ENCODE data around the gene NOS1. TPM values are rescaled to one million over a fixed set of nuclear protein-coding genes. Genes with fewer than 3 reads are reported as not detected.

NOS1 gene
- total RNA-seq, 1 experiment from 2014 or later, result 0.35 TPM

DNA sequence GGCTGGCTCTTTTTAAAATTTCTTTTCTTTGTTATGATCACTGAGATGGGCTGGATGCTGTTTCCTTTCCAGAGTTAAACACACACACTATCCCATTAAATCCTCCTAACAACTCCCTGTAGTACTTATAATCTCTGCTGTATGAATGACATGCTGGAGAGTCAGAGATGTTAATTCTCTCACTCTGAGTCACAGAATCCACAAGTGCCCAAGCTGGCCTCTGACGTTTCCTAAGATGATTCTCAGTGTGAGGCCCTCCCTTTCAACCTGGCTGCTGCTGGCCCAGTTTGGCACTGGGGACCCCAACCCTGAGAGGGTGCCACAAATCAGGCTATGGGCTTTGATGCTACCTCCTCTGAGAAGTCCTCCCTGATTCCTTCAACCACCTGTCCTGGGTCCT is 5.4 kb downstream of the NOS1 start:
- H3K27me3 ChIP-seq (ENCODE audit: control insufficient read depth, insufficient read depth, low read length), result peaks cover 35% of the 10 kb centered on the region
- H3K4me3 ChIP-seq (ENCODE audit: insufficient read depth, low read depth, low read length), result no peak overlapping the region
- no peak for DNase-seq

DNA sequence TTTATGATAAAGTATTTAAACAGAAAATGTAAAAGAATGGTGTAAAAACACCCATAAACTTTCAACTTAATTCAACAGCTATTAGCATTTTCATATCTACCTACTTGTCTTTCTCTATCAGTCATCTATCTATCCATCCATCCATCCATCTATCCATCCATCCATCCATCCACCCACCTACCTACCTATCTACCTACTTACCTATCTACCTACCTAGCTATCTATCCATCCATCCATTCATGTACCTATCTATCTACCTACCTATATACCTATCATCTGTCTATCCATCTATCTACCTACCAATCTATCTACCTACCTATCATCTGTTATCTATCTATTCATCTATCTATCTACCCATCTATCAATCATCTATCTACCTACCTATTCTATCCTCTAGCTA is 8.5 kb downstream of the NOS1 start:
- no peak for DNase-seq
- peaks cover 3% of the 10 kb centered on the region for H3K27me3 ChIP-seq (ENCODE audit: control insufficient read depth, insufficient read depth, low read length)
- no peak overlapping the region for H3K4me3 ChIP-seq (ENCODE audit: insufficient read depth, low read depth, low read length)
- no peaks in the 10 kb centered on the region for H3K36me3 ChIP-seq (replicated peaks; ENCODE audit: control insufficient read depth, insufficient read depth, low read length)

More for the DNA sequence above, 5.4 kb downstream of the NOS1 start:
- H3K36me3 ChIP-seq (replicated peaks; ENCODE audit: control insufficient read depth, insufficient read depth, low read length), result no peaks in the 10 kb centered on the region

DNA sequence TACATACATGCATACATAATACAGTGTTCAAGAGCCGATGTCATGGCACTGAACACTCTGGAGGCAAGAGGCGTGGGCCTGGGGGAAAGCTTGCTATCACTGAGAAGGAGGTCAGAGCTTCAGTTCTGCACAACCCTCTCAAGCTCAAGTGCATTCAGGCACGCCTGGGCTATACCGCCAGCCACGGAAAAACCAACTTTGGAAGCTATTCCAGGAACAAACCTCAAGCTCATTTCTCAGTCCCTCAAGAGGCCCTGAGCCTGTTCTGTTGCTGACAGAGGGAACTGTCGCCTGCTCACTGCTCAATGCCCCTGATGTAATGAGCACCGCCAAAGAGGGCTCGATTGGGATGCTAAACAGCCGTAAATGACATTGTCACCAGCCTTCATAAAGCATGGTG is 9.2 kb downstream of the NOS1 start:
- Histone ChIP-seq H3K27me3 (ENCODE audit: control insufficient read depth, insufficient read depth, low read length) (no peaks in the 10 kb centered on the region; the same call in 1 of the 2 replicates), H3K36me3 (replicated peaks; ENCODE audit: control insufficient read depth, insufficient read depth, low read length) (no peaks in the 10 kb centered on the region), H3K4me3 (ENCODE audit: insufficient read depth, low read depth, low read length) (no peak overlapping the region)
- DNase-seq, result no peak

DNA sequence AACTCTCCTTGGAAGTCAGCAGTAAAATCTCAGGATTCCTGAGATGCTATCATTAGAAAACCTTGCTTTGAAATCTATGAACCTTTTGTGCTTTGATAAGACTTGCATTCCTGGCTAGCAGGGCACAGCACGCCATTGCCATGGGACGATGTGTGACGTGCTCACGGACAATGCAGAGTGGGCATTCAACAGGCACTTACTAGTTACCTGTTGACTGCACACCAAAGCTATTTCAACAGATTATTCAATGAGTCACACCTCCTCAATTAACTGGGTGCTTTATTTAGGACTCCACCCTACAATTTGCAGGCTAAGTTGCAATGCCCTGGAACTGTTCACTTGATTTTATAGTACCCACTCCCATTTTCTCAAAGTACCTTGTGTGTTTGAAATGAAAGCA is 11.3 kb downstream of the NOS1 start:
- Histone ChIP-seq H3K36me3 (replicated peaks; ENCODE audit: control insufficient read depth, insufficient read depth, low read length) (no peaks in the 10 kb centered on the region), H3K27me3 (ENCODE audit: control insufficient read depth, insufficient read depth, low read length) (no peaks in the 10 kb centered on the region), H3K4me3 (ENCODE audit: insufficient read depth, low read depth, low read length) (no peak overlapping the region)
- no peak for DNase-seq

DNA sequence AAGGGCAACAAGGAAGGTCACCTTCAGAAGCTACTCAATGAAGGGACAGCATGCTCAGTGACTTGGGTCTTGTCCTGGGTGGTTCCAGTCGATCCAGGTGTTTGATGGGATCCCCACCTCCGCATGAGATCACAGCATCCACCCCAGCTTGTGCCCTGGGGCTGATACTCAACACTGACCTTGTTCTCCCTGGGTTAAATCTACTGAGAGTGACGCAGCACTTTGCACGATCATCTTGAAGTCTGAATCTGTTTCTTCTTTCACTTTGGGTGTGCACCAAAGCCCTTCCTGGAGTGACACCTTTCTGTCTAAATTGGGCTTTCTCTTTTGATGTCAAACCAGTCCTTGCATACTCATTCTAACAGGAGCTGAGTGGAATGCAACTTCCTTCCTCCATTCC is 13.8 kb downstream of the NOS1 start:
- Histone ChIP-seq H3K36me3 (replicated peaks; ENCODE audit: control insufficient read depth, insufficient read depth, low read length) (no peaks in the 10 kb centered on the region), H3K4me3 (ENCODE audit: insufficient read depth, low read depth, low read length) (no peak overlapping the region), H3K27me3 (ENCODE audit: control insufficient read depth, insufficient read depth, low read length) (no peaks in the 10 kb centered on the region)
- no peak for DNase-seq

DNA sequence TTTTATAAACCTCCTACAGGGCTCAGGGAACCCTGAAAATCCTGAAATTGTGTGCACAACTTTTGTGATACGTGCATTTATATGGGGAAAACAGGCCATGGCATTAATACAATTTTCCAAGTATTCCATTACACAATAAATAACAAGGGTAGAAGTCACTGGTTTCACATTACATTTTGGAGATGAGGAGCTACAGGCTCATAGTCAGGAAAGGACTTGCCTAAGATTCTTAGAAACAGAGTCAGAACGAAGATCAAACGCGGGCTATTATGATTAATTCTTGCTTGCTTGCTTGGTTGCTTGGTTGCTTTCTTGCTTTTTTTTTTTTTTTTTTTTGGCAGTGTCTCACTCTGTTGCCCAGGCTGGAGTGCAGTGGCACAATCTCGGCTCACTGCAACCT is 16.7 kb downstream of the NOS1 start:
- no peak for DNase-seq
- no peaks in the 10 kb centered on the region for H3K36me3 ChIP-seq (replicated peaks; ENCODE audit: control insufficient read depth, insufficient read depth, low read length)
- no peaks in the 10 kb centered on the region for H3K27me3 ChIP-seq (ENCODE audit: control insufficient read depth, insufficient read depth, low read length)
- H3K4me3 ChIP-seq (ENCODE audit: insufficient read depth, low read depth, low read length), result no peak overlapping the region

DNA sequence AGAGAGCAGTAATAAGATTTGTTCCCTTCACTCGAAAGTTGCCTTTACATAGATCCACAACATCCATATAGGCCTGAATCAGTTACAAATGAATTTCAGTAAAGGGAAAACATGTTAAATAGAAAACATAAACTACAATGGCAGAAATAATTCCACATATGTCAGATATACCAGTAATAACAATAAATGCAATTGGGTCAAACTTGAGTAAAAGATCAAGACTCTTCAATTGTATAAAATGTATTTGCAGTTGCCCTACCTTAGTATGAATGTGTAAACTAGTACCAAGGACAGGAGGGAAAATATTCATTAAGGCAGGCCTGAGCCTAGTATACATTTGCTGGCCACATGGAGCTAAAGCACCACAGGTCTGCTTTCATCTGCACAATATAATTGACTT is 17.6 kb downstream of the NOS1 start:
- H3K4me3 ChIP-seq (ENCODE audit: insufficient read depth, low read depth, low read length), result no peak overlapping the region

DNA sequence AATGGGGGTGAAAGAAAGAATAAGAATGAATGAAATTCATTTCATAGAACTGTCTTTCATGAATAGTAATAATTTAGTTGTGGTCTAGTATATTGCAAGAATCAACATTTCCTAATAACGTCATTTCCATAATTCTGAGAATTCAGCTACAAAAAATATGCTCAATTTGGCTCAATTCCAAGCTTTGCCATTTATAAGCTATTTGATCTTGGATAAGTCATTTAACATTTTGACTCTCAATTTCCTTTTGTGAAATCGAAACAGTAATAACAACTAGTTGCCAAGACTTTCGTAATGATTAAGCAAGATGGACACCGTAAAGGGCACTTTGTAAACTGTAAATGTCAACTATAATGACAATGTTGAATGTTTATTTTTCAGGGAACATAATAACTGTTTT is 18.1 kb downstream of the NOS1 start:
- Histone ChIP-seq H3K36me3 (replicated peaks; ENCODE audit: control insufficient read depth, insufficient read depth, low read length) (no peaks in the 10 kb centered on the region), H3K27me3 (ENCODE audit: control insufficient read depth, insufficient read depth, low read length) (no peaks in the 10 kb centered on the region), H3K4me3 (ENCODE audit: insufficient read depth, low read depth, low read length) (no peak overlapping the region)
- no peak for DNase-seq

More for the DNA sequence above, 17.6 kb downstream of the NOS1 start:
- H3K36me3 ChIP-seq (replicated peaks; ENCODE audit: control insufficient read depth, insufficient read depth, low read length), result no peaks in the 10 kb centered on the region
- no peak for DNase-seq
- H3K27me3 ChIP-seq (ENCODE audit: control insufficient read depth, insufficient read depth, low read length), result no peaks in the 10 kb centered on the region

DNA sequence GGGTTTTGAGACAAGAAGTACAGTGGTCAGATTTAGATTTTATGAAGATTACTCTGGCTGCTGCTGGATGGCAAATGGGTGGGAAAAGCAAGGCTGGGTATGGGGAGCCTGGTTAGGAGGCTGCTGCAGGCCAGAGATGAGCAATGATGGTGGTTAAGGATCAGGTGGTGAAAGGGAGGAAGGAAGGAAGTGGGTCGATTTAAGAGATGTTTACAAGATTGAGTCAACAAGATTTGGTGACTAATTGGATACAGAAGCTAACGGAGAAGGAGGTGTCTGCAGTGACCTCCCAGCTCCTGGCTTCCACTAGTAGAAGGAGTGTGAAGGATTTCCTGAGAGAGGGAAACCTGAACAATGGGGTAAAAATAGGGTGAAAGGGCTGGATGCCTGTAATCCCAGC is 18.7 kb downstream of the NOS1 start:
- Histone ChIP-seq H3K27me3 (ENCODE audit: control insufficient read depth, insufficient read depth, low read length) (no peaks in the 10 kb centered on the region), H3K36me3 (replicated peaks; ENCODE audit: control insufficient read depth, insufficient read depth, low read length) (no peaks in the 10 kb centered on the region), H3K4me3 (ENCODE audit: insufficient read depth, low read depth, low read length) (no peak overlapping the region)
- DNase-seq, result no peak

DNA sequence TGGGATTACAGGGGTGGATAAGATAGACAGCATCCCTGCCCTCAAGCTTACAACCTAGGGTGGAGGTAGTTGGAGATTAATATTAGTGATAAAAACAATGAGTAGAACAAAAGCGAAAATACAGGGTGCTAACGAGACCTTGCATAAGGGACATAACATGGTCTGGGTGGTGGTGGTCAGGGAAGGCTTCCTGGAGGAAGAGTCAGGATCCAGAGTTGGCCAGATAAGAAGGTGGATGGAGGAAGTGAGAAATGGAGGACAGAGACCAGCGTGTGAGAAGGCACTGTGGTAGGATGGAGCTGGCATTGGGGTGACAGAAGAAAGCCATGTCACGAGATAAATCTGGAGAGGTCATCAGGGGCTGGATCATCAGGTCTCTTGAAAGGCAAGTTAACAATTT is 19.2 kb downstream of the NOS1 start:
- Histone ChIP-seq H3K4me3 (ENCODE audit: insufficient read depth, low read depth, low read length) (no peak overlapping the region), H3K27me3 (ENCODE audit: control insufficient read depth, insufficient read depth, low read length) (no peaks in the 10 kb centered on the region), H3K36me3 (replicated peaks; ENCODE audit: control insufficient read depth, insufficient read depth, low read length) (no peaks in the 10 kb centered on the region)
- no peak for DNase-seq

DNA sequence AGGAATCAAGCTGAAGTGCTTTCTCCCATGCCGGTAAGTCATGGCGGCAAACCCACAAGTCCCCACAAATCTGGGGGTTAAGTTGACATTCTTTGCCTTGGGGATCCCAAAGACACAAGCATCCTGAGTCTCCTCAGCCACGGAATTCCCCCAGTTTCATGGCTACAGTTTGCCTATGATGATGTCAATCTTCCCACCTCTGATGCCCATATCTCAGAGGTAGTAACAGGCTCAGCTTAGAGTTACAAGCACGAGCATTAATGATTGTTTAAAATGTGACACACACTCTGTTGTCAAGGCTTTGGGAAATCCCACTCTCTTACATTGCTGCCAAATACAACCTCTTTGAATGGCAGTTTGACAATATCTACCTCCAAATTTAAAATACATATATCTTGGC is 22.3 kb downstream of the NOS1 start:
- H3K27me3 ChIP-seq (ENCODE audit: control insufficient read depth, insufficient read depth, low read length), result no peaks in the 10 kb centered on the region
- DNase-seq, result no peak

DNA sequence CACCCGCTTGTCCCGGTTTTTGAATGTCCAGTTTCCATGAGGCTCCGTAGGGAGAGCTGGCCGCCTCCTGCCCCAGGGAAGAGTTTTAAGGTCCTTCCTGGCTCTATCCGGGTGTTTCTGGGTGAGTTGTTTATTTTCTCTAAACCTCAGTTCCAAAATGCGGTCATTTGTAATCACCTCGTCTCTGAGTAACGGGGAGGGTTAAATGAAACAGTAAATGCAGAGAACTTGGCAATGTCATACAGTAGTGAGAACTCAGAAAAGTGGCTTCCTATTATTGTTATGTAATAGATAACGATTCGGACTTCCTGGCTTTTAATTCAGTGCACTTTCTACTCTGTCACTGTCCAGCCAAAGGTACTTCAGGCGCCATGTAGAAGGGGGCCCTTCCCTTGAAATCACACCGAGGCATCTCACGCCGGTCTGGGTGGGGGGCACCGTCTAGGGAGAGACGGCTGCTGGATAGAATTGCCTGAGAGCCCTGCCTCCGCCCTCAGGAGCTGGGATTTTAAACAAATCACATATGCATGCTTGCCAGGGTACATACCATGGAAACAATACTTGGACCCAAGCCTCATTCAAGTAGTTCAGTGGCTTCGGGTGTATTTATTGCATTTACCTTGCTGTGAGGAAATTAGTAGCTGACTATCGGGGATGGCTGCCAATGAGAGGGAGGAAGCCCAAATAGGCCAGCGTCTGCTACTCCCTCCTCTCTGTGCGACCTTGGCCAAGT is 26.4 kb downstream of the NOS1 start:
- no peak for DNase-seq
- Histone ChIP-seq H3K4me3 (ENCODE audit: insufficient read depth, low read depth, low read length) (no peak overlapping the region), H3K27me3 (ENCODE audit: control insufficient read depth, insufficient read depth, low read length) (no peaks in the 10 kb centered on the region)

More for the DNA sequence above, 22.3 kb downstream of the NOS1 start:
- Histone ChIP-seq H3K36me3 (replicated peaks; ENCODE audit: control insufficient read depth, insufficient read depth, low read length) (no peaks in the 10 kb centered on the region), H3K4me3 (ENCODE audit: insufficient read depth, low read depth, low read length) (no peak overlapping the region)

DNA sequence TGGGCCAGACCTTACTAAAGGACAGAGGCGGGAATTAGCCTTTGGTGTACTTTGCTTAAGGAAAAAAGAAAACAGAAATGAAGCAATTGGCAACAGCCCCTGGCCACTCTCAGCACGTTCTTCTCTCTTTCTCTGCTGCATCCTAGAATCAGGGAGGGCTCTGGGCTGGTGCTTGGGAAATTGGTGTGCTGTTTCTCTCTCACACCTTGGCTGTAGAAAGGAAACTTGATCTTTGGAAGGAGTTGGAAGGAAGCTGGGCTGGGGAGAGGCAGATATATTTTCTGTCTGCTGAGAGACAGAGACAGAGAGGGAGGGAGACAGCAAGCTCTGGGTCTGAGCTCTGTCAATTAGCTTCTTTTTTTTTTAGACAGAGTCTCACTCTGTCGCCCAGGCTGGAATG is 27.4 kb downstream of the NOS1 start:
- Histone ChIP-seq H3K4me3 (ENCODE audit: insufficient read depth, low read depth, low read length) (no peak overlapping the region), H3K27me3 (ENCODE audit: control insufficient read depth, insufficient read depth, low read length) (no peaks in the 10 kb centered on the region), H3K36me3 (replicated peaks; ENCODE audit: control insufficient read depth, insufficient read depth, low read length) (no peaks in the 10 kb centered on the region)
- DNase-seq, result no peak

More for the DNA sequence above, 26.4 kb downstream of the NOS1 start:
- H3K36me3 ChIP-seq (replicated peaks; ENCODE audit: control insufficient read depth, insufficient read depth, low read length), result no peaks in the 10 kb centered on the region

DNA sequence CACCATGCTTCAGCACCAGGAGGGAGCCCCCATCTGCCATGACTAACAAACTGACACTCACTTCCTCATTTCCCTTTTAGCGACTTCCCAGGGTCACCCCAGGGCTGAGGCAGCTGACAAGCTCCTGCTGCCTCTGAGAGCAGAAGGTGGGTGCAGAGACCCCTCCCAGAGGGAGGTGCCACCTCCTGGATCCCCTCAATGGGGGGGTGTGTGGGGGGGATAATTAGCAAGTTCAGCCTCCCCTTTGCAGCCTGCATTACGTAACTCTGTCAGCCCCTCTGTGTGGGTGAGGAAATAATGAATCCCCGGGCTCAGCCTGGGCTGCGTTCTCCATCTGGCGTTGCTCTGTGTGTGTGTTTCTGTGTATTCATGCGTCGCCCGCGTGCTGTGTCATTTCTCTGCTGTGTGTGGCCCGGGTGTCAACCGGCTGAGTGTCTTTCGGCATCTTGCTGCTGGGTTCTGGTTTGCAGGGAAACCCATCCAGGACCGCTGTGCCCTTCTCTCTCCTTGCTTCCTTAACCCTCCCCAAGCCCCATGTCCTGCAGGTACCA is 28.0 kb downstream of the NOS1 start:
- Histone ChIP-seq H3K27me3 (ENCODE audit: control insufficient read depth, insufficient read depth, low read length) (no peaks in the 10 kb centered on the region), H3K4me3 (ENCODE audit: insufficient read depth, low read depth, low read length) (no peak overlapping the region), H3K36me3 (replicated peaks; ENCODE audit: control insufficient read depth, insufficient read depth, low read length) (no peaks in the 10 kb centered on the region)
- no peak for DNase-seq

DNA sequence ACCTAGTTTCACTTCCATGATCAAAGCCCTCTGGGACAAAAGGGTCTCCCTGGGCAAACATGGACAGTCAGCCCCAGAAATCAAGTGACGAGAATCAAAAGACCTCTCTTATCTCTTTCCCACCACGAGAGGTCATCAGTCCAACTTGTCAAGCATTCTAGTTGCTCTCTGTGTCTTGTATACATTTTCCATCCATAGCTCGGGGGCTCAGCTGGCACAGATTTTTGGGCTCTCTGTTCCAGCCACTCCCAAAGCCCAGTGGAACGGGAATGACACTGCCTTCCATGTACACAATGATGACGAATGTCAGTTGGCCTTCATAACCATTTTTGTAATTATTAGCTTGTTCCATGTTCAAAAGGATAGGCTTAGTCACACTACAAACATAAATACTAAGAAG is 29.7 kb downstream of the NOS1 start:
- no peak for DNase-seq

More for the DNA sequence above, 29.7 kb downstream of the NOS1 start:
- H3K36me3 ChIP-seq (replicated peaks; ENCODE audit: control insufficient read depth, insufficient read depth, low read length), result no peaks in the 10 kb centered on the region
- H3K27me3 ChIP-seq (ENCODE audit: control insufficient read depth, insufficient read depth, low read length), result no peaks in the 10 kb centered on the region
- no peak overlapping the region for H3K4me3 ChIP-seq (ENCODE audit: insufficient read depth, low read depth, low read length)
